ENCODE data around the gene ATP10A. TPM values are rescaled to one million over a fixed set of nuclear protein-coding genes. Genes with fewer than 3 reads are reported as not detected.

ATP10A gene
- total RNA-seq, 1 experiment from 2014 or later, result 3.9 TPM

DNA sequence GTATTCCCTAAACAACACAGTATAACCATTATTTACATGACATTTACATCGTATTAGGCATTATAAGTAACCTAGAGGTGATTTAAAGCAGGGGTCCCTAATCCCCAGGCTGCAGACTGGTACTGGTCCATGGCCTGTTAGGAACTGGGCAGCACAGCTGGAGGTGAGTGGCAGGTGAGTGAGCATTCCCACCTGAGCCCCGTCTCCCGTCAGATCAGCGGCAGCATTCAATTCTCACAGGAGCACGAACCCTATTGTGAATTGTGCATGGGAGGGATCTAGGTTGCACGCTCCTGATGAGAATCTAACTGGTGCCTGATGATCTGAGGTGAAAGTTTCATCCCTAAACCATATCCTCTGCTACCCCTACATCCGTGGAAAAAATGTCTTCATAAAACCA lies 138.2 kb downstream of the ATP10A start:
- no peaks in the 10 kb centered on the region for H3K79me1 ChIP-seq (ENCODE audit: insufficient read depth, low read depth, low read length, poor library complexity, severe bottlenecking)
- H4K8ac ChIP-seq (replicated peaks; ENCODE audit: insufficient read length, low read depth, low read length), result no peak overlapping the region
- no peaks in the 10 kb centered on the region for H3K9me3 Mint-ChIP-seq
- H2AK5ac ChIP-seq (ENCODE audit: insufficient read length, low read length), result no peak overlapping the region
- H2BK12ac ChIP-seq (ENCODE audit: insufficient read length, low read depth, low read length), result no peak overlapping the region
- H3K27me3 ChIP-seq (ENCODE audit: insufficient read depth, low read length), result no peaks in the 10 kb centered on the region
- H3K27ac ChIP-seq (ENCODE audit: insufficient read length, low read depth, low read length), result no peak overlapping the region
- no peak overlapping the region for H3K14ac ChIP-seq (ENCODE audit: insufficient read depth, low read length)
- H3K4me2 ChIP-seq (ENCODE audit: insufficient read depth, insufficient read length, low read length), result no peak overlapping the region
- H3K27me3 Mint-ChIP-seq (ENCODE audit: low read depth), result no peaks in the 10 kb centered on the region
- no peak overlapping the region for H4K91ac ChIP-seq (ENCODE audit: insufficient read length, low read depth, low read length)
- H3K56ac ChIP-seq (ENCODE audit: insufficient read length, low read depth, low read length), result no peak overlapping the region
- H3K4me1 Mint-ChIP-seq, result peaks cover 10 to 13% of the 10 kb centered on the region in 2 experiments
- no peak overlapping the region for H3K23ac ChIP-seq (ENCODE audit: insufficient read length, low read depth, low read length)
- no peak overlapping the region for H3K9ac ChIP-seq (ENCODE audit: extremely low read depth, insufficient read length, low read length)
- no peak overlapping the region for H2BK15ac ChIP-seq (ENCODE audit: low read depth, low read length)
- H3K27ac Mint-ChIP-seq, result no peak overlapping the region; a peak in 1 of 7 replicates
- no peak overlapping the region for H3K4me3 Mint-ChIP-seq
- no peak for DNase-seq
- no peaks in the 10 kb centered on the region for H3K4me1 ChIP-seq (ENCODE audit: insufficient read depth, low read length)
- no peak overlapping the region for H3K4ac ChIP-seq (ENCODE audit: low read depth, low read length)
- H3K18ac ChIP-seq (ENCODE audit: insufficient read length, low read depth, low read length), result no peak overlapping the region
- no peaks in the 10 kb centered on the region; a peak in 1 of 7 replicates for H3K36me3 Mint-ChIP-seq (ENCODE audit: insufficient read depth in 1 of 3, low read depth in 3 of 3)
- TF ChIP-seq, protein P1, sequence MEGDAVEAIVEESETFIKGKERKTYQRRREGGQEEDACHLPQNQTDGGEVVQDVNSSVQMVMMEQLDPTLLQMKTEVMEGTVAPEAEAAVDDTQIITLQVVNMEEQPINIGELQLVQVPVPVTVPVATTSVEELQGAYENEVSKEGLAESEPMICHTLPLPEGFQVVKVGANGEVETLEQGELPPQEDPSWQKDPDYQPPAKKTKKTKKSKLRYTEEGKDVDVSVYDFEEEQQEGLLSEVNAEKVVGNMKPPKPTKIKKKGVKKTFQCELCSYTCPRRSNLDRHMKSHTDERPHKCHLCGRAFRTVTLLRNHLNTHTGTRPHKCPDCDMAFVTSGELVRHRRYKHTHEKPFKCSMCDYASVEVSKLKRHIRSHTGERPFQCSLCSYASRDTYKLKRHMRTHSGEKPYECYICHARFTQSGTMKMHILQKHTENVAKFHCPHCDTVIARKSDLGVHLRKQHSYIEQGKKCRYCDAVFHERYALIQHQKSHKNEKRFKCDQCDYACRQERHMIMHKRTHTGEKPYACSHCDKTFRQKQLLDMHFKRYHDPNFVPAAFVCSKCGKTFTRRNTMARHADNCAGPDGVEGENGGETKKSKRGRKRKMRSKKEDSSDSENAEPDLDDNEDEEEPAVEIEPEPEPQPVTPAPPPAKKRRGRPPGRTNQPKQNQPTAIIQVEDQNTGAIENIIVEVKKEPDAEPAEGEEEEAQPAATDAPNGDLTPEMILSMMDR (conservative IDR thresholded peaks at IDR 0.05), result no peak
- H3T11ph ChIP-seq (ENCODE audit: low read length), result no peak overlapping the region
- no peaks in the 10 kb centered on the region for H3K9me3 ChIP-seq (ENCODE audit: control insufficient read depth, low read depth, low read length)
- H3K79me2 ChIP-seq (ENCODE audit: insufficient read depth, low read length), result no peaks in the 10 kb centered on the region
- H2BK20ac ChIP-seq (ENCODE audit: low read depth, low read length, poor library complexity, severe bottlenecking), result no peak overlapping the region
- no peaks in the 10 kb centered on the region for H3K23me2 ChIP-seq (ENCODE audit: insufficient read length, low read depth, low read length, poor library complexity, severe bottlenecking)
- H4K5ac ChIP-seq (ENCODE audit: insufficient read length, low read depth, low read length), result no peak overlapping the region
- no peak overlapping the region for H2BK5ac ChIP-seq (ENCODE audit: insufficient read length, low read length)
- H2BK120ac ChIP-seq (ENCODE audit: low read depth, low read length, poor library complexity, severe bottlenecking), result no peak overlapping the region
- H4K20me1 ChIP-seq (ENCODE audit: control insufficient read depth, insufficient read depth, insufficient read length), result no peaks in the 10 kb centered on the region
- H2AFZ ChIP-seq (ENCODE audit: low read length), result no peak overlapping the region
- WGBS (ENCODE audit: extremely low coverage, insufficient read length, low lambda C conversion rate), result no CpG with 5 or more reads among the region's 7 CpGs
